NCI-H2196 treated with DMSO at 0.1 percent for 48 hours (cell line): Measurements from ENCODE around the gene HOXC9.

ENCODE experiments used
- DNase-seq: peaks from one replicate; lab custom pipeline; 2025; ENCODE audit not compliant: unreplicated experiment; lab: John Stamatoyannopoulos, UW

Gene HOXC9

GRCh38 chr12:53963005-53963404 is 37.0 kb upstream of the HOXC9 start:
- DNase-seq = no peak

- DNase-seq = no peak
Observed at GRCh38 chr12:53963434-53964314, 36.3 kb upstream of the HOXC9 start.

GRCh38 chr12:53964315-53964713 is 35.6 kb upstream of the HOXC9 start:
- DNase-seq = no peak

- no peak for DNase-seq
Observed at GRCh38 chr12:53965281-53966084, 34.5 kb upstream of the HOXC9 start.

- DNase-seq = no peak
Observed at GRCh38 chr12:53966085-53966384, 33.9 kb upstream of the HOXC9 start.

GRCh38 chr12:53966385-53967133 is 33.4 kb upstream of the HOXC9 start:
- DNase-seq = no peak

- DNase-seq = no peak
Observed at GRCh38 chr12:53967421-53967925, 32.5 kb upstream of the HOXC9 start.

GRCh38 chr12:53968214-53969127 is 31.5 kb upstream of the HOXC9 start:
- DNase-seq = no peak

- no peak for DNase-seq
Observed at GRCh38 chr12:53969588-53970259, 30.2 kb upstream of the HOXC9 start.

GRCh38 chr12:53970451-53970850 is 29.5 kb upstream of the HOXC9 start:
- no peak for DNase-seq

- no peak for DNase-seq
Observed at GRCh38 chr12:53971129-53971528, 28.8 kb upstream of the HOXC9 start.

- no peak for DNase-seq
Observed at GRCh38 chr12:53971686-53972085, 28.3 kb upstream of the HOXC9 start.

- DNase-seq = no peak
Observed at GRCh38 chr12:53972152-53972702, 27.7 kb upstream of the HOXC9 start.

- no peak for DNase-seq
Observed at GRCh38 chr12:53972722-53973235, 27.2 kb upstream of the HOXC9 start, which contains the start of gene HOXC11. Gene HOXC11, plus strand, starts transcription at chr12:53973126. Its CDS starts 116 bp downstream, at chr12:53973242.

GRCh38 chr12:53973236-53974042 is 26.5 kb upstream of the HOXC9 start:
- no peak for DNase-seq

GRCh38 chr12:53974084-53975063 is 25.6 kb upstream of the HOXC9 start, which contains the start of gene HOTAIR:
Gene HOTAIR, minus strand, starts transcription at chr12:53974954.
- DNase-seq = peak; percentile 15

- no peak for DNase-seq
Observed at GRCh38 chr12:53975064-53975471, 24.9 kb upstream of the HOXC9 start.
